Activated naive CD4-positive, alpha-beta T cell treated with Interleukin-2 at 50 U/mL for 16 hours (primary cell): ENCODE data around the gene STAMBPL1.
"Not testable (repeated sequence)": the region's sequence is repeated elsewhere in the genome, so short reads cannot be mapped to it uniquely, and the experiment has no call there.

Source experiments
- DNase-seq: peaks from one replicate; pipeline ENCODE4 v3.0.0-alpha.2; 2020

The STAMBPL1 gene

GRCh38 chr10:88926566-88927415 is 46.7 kb downstream of the STAMBPL1 start:
- DNase-seq, result no peak

GRCh38 chr10:88927416-88927690 is 47.3 kb downstream of the STAMBPL1 start:
- DNase-seq, result no peak

GRCh38 chr10:88928254-88928653 is 48.2 kb downstream of the STAMBPL1 start:
- DNase-seq, result no peak

GRCh38 chr10:88931548-88931947 is 51.5 kb downstream of the STAMBPL1 start:
- no peak for DNase-seq

GRCh38 chr10:88932029-88932428 is 52.0 kb downstream of the STAMBPL1 start:
- DNase-seq, result not testable (repeated sequence)

- peak; percentile 27 for DNase-seq
Measured at GRCh38 chr10:88932539-88933256, 52.7 kb downstream of the STAMBPL1 start.

GRCh38 chr10:88933564-88933963 is 53.5 kb downstream of the STAMBPL1 start:
- DNase-seq, result no peak

GRCh38 chr10:88934900-88935672 is 55.0 kb downstream of the STAMBPL1 start:
- DNase-seq, result peak; percentile 74

GRCh38 chr10:88936656-88937055 is 56.6 kb downstream of the STAMBPL1 start:
- no peak for DNase-seq

GRCh38 chr10:88938039-88938438 is 58.0 kb downstream of the STAMBPL1 start:
- no peak for DNase-seq

- DNase-seq, result no peak
Measured at GRCh38 chr10:88938938-88939337, 58.9 kb downstream of the STAMBPL1 start.

- no peak for DNase-seq
Measured at GRCh38 chr10:88941026-88941425, 61.0 kb downstream of the STAMBPL1 start.

GRCh38 chr10:88943778-88944177 is 63.7 kb downstream of the STAMBPL1 start:
- DNase-seq, result no peak

GRCh38 chr10:88944813-88945212 is 64.8 kb downstream of the STAMBPL1 start:
- DNase-seq, result no peak

GRCh38 chr10:88946200-88946599 is 66.2 kb downstream of the STAMBPL1 start:
- no peak for DNase-seq

GRCh38 chr10:88946965-88947590 is 67.0 kb downstream of the STAMBPL1 start:
- DNase-seq, result no peak

- no peak for DNase-seq
Measured at GRCh38 chr10:88949051-88949450, 69.0 kb downstream of the STAMBPL1 start.

- no peak for DNase-seq
Measured at GRCh38 chr10:88949912-88950837, 70.1 kb downstream of the STAMBPL1 start.

- DNase-seq, result no peak
Measured at GRCh38 chr10:88952647-88953111, 72.6 kb downstream of the STAMBPL1 start, which contains the start of gene ACTA2. TSS of gene ACTA2 (minus strand) at chr10:88952773. CDS start at chr10:88948930, 3,843 bp downstream.

- no peak for DNase-seq
Measured at GRCh38 chr10:88953662-88954061, 73.6 kb downstream of the STAMBPL1 start.

- DNase-seq, result no peak
Measured at GRCh38 chr10:88954458-88955083, 74.5 kb downstream of the STAMBPL1 start.
